NK-92 (cell line): Measurements from ENCODE around the gene PDE7B.
"Not testable (repeated sequence)": the region's sequence is repeated elsewhere in the genome, so short reads cannot be mapped to it uniquely, and the experiment has no call there.

ENCODE experiments used
- DNase-seq: peaks from one replicate; lab custom pipeline; 2025; ENCODE audit not compliant: unreplicated experiment; lab: John Stamatoyannopoulos, UW

The PDE7B gene

DNA sequence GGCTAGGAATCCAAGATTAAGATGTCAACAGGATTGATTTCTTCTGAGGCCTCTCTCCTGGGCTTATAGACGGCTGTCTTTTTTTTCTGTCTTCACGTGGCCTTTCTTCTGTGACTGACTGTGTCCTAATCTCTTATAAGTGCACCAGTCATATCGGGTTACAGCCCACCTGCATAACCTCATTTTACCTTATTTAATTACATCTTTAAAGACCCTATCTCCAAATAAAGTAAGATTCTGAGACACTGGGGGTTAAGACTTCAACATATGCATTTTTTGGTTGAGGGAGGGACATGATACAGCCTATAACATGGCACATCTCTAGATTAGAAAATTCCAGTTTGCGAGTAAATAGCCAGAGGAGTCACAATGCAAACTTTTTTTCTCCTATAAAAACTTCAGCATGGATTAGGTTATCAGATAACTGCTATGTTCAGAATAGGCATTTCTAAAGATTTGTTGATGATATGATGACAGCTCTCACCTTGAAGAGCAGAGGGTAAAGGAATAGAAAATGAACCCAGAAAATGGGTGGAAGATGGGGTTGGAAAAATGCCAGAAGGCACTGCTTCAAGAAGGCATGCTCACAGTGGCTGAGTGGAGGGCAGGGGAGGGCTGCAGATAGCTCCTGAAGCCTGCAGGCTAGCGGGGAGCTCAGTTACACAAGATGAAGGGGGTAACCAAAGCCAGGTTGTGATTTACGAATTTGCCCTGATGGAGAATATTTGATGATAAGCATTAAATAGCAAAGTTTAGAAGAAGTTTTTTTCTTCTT lies 8.7 kb upstream of the PDE7B start:
- DNase-seq = no peak

DNA sequence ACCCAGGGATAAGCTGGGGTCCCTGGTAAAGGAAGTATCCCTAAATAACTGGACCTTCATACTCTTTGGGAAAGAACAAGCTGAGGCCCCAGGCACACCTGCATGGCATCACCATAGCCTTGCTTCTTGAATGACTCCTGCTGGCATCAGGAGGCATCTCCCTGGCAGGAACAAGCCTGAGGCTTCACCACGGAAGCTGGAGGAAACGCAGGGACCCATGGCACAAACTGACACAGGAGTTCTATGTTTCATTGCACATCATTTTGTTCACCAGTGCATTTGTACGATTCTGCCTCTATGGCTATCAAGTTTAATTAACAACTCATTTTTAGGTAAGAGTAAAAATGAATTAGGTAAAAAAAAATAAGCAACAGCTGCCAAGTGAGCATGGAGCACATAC lies 619 bp upstream of the PDE7B start:
- no peak for DNase-seq

DNA sequence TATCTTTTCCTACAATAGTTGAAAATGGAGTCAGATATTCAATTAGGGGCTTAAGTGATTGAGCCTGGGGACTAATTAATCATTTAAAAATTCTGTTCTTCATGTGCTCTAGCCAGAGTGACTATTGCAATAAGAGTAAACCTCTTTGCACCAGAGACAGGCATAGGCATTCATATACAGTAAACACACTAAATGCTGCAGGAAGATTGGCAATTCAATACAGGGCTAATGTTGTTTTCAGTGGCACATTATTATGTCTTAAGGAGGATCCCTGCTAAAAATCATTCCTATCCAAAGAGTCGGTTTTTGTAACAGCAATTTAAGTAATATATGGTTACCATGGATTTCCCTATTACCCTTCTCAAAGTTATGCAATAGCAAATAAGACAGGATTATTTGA lies 1.2 kb downstream of the PDE7B start:
- no peak for DNase-seq

DNA sequence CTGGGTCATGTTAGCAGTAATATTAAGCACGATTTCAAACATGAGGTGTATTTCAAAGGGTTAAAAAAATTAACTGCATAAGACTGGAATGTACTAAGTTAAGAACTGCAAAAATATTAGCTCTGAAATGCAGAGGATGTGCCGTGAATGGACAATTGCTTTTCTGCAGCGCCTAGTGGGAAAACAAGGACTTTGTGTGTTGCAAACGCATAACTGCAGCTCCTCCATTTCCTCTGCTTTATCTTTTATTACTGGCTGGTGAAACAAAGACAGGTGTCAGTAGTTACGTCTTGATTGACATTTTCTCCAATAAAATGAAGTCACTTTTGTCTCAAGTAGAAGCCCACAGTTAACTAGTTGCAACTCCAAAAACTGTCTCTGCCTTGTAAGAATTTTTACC lies 1.7 kb downstream of the PDE7B start:
- DNase-seq = no peak

DNA sequence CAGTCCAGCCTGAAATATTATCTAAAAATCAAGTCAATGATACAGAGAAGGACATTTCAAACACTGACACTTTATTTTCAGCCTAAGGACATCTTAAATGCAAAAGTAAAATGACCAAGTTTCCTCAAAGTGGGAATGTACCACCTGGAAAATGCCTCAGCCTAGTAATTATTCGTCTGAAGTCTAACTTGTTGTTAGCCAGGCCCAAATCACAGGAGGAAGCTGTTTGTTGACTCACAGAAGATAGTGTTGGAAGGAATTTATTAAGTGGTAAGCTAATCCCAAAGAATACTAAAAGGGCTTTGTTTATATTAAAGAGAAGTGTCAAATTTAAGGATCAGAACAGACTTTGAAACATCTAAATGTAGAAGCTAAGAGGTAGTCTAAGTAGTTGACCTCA lies 2.5 kb downstream of the PDE7B start:
- no peak for DNase-seq

DNA sequence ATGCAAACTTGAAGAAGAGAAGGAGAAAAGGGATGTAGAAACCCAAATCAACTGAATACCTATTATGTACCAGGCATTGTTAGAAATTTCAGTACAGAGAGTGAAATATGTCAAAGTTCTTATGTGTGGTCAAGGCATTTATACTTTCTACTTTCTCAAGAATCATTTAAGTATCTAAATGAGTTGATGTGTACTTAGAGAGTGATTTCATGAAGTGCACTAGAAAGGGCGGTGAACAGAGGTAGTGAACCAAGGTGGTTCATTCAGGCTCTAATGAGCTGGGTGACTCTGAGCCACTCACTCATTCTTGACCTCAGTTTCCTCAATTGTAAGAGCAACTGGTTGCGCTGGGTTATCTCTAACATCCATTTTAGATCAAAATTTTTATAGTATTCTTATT lies 3.3 kb downstream of the PDE7B start:
- DNase-seq = no peak

DNA sequence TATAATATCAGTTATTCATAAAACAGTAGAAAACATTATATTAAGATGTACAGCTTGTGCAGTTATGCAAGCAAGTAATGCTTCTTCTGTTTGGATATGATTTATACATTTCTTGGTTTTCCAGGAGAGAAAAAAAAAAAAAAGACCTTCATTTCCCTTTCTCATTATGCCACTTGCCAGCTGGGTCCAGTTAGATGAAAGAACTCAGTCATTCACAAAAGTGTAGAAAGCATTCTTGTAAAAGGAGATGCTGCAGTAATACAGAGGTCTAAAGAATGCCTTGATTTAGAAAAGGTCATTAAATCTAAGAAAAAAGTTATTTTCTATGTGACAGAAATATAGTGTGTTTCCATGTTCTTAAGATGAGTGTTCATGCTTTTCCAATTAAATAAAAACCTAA lies 7.4 kb downstream of the PDE7B start:
- DNase-seq = no peak

DNA sequence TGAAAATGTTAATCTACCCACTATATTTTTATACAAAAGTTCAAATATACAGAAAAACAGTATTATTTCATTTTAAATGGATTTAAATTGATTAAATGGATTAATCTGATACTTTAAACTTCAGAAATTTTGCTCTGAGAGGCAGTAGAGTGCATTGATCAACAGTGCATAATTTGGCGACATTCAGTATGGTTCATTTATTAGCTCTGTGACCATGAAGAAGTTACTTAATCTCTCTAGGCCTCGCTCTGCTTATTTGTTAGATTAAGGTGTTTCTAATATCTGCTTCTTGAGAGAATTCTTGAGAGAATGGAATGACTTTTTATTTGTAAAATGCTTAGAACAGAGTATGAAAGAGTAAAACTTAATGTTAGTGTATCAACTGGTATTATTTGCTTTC lies 8.9 kb downstream of the PDE7B start:
- no peak for DNase-seq

DNA sequence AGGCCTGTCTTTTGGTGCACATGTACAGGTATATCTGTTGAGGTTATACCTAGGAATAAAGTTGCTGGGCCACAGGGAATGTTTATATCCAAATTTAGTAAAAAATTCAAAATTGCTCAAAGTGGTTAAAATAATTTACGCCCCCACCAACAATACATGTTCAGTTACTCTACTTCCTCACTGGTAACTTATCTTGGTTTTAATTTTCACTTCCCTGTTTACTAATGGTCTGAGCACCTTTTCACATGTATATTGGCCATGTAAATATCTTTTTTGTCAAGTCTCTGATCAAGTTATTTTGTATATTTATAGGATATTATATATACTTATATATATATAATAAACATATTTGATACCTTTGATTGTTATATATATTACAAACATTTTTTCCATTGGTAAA lies 9.7 kb downstream of the PDE7B start:
- DNase-seq = no peak

DNA sequence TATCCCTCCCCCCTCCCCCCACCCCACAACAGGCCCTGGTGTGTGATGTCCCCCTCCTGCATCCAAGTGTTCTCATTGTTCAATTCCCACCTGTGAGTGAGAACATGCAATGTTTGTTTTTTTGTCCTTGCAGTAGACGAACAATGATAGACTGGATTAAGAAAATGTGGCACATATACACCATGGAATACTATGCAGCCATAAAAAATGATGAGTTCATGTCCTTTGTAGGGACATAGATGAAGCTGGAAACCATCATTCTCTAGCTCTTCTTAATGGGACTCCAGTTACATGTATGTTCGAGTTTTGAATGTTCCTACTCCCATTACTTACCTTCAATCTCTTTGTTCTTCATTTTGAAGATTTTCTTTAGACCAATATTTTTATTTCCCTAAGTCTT lies 13.4 kb downstream of the PDE7B start:
- not testable (repeated sequence) for DNase-seq

DNA sequence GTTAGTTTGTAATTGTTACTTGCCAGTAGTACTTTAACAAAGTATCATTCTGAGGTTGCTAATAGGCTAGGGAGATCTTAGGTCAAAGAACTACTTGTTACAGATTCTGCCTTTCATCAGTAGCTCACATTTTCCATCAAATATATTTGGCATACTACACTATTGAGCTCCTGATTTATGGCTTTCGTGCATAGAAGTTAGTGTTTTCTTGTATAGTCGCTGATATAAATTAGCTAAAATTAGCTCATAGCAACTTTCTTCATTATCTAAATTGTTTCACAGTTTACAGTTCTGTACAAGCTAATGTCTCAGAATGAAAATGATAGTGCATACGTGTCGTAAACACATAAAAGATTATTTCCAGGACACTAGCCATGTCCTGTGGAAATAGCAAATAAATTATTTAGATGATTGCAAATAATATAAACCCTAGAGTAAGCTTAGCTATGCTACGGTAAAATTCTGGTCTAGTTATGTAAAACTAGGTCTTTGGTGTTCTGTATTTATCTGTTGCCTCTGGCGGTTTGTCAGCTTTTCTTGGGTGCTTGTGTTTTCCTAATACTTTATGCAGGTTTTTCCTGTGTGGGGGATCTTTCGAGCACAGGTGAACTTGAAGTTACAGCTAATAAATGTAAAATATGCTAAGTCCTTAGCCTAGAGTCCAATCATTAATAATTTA lies 15.1 kb downstream of the PDE7B start:
- DNase-seq = no peak

DNA sequence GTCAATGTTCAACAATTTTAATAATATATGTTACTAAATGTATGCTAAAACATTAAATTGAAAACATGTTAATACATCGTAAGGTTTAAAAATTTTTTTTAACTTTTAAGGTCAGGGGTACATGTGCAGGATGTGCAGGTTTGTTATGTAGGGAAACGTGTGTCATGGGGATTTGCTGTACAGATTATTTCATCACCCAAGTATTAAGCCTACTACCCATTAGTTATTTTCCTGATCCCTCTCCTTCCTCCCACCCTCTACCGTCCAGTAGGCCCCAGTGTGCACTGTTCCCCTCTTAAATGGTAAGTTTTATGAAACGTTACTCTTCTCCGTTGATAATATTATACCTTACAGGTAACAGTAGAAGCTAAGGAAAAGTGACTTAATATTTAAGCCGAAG lies 15.8 kb downstream of the PDE7B start:
- no peak for DNase-seq

DNA sequence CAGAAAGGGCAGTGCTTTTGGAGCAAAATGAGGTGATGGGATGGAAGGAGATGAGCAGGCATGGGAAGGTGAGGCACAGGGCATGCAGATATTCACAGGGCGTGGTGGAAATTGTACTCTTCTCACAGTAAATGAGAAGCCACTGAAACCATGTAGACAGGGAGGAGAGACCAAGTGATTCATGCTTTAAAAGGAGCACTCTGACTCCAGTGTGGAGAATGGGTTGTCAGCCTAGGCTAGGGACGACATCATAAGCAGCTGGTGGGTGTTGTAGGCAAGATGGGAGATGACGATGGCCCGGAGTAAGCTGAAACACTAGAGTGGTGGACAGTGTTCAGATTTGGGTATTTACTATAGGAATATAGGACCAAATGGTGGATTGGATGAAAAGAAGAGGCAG lies 18.4 kb downstream of the PDE7B start:
- DNase-seq = no peak

DNA sequence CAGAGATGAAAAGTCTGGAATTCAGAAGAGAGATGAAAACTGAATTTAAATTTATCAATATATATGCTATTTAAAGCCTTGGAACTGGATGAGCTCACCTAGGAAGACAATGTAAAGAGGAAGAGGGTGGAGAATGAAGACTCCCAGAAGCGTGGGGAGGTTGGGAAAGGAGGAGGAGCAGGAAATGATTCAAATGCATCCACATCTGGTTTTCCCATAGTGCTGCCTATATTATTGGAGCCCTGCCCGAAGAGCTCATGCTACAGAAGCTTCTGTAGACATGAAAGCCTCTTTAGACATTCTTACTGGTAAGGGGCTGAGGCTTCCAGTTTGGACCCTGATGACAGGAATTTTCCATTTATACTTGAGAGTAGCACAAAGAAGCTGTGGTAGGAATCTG lies 19.2 kb downstream of the PDE7B start:
- no peak for DNase-seq

DNA sequence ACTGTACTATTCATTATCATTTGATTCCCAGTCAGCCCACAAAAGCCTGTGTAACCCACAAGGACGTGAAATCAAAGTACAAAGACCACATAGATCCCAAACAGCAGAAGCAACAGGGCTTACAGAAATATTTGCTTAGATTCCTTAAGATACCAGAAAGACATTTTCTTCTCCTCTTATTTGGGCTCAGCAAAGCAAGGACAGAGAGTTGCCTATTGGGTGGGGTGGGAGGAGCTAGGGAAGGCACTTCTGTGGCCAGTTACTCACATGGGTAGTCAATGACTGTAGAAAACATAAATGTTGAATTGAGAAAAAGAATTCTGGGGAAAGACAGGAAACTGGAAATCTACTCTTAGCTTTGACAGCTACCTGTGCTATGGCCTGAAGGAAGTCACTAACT lies 19.8 kb downstream of the PDE7B start:
- DNase-seq = no peak

DNA sequence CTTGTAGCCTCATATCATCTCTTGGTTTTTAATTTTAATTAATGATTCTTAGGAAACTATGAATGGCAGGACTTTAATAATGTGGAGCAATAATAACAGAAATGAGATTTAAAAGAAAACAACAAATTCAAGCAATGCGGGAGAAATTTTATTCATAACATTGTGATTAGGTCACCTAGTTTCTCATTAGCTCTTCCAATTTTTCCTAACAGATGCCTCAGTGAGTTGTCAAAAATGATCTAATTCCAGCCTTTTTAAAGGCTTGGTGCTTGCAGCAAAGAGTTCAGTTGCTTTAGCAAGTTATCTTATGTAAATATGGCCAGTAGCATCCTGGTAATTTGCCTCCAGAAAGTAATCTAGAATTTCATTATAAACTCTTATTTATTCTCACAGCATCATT lies 20.4 kb downstream of the PDE7B start:
- no peak for DNase-seq

DNA sequence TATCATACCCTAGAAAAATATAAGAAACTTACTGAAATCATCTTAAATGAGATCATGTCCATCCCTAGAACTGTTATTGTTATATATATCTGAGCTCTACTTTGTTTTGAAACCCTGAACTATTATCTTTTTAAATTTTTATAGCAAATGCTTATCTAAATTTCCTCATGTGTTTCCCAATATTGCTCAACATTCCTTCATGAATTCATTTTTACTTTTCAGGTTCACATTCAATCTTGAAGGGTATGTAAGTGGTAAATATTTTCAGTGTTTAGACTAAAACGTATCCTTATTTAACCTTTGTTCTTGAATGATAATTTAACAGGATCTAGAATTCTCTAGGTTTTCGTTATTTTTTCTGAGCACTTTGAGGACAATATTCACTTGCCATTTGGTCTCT lies 23.9 kb downstream of the PDE7B start:
- DNase-seq = no peak

DNA sequence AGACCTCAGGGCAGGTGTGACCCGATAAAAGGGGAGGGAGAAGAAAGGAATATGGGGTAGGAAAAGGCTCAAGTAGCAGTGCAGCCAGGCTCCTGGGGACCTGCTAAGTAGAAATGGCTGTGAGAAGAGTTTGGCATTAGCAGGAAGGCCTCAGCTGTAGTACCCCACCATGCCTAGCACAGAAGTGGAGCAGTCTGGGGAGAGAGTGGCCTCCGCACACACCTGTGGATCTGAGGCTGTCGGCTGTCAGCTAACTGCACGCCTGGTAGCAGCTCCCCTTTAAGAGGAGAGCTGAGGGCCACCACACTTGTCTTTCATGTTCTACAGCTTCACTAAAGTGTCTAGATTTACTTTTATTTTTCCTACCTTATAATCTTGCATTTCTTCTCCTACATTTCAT lies 24.6 kb downstream of the PDE7B start:
- no peak for DNase-seq

DNA sequence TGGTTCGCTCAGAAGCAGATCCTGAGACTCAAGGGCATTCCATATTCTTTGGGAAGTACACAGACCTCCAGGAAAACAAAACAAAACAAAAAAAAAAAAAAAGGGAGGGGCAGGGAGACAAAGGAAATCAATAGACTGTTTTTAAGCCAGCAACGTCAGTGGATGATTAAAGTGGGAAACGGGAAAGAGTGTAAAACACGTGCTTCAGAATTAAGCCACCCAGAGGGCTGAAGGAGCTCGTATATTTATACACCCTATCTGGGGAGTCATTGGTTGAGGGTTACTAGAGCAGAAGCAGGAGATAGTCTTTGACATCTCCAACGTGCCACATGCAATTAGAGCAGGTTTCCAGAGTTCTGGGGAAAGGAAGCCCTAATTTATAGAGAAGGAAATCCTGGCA lies 26.2 kb downstream of the PDE7B start:
- no peak for DNase-seq

DNA sequence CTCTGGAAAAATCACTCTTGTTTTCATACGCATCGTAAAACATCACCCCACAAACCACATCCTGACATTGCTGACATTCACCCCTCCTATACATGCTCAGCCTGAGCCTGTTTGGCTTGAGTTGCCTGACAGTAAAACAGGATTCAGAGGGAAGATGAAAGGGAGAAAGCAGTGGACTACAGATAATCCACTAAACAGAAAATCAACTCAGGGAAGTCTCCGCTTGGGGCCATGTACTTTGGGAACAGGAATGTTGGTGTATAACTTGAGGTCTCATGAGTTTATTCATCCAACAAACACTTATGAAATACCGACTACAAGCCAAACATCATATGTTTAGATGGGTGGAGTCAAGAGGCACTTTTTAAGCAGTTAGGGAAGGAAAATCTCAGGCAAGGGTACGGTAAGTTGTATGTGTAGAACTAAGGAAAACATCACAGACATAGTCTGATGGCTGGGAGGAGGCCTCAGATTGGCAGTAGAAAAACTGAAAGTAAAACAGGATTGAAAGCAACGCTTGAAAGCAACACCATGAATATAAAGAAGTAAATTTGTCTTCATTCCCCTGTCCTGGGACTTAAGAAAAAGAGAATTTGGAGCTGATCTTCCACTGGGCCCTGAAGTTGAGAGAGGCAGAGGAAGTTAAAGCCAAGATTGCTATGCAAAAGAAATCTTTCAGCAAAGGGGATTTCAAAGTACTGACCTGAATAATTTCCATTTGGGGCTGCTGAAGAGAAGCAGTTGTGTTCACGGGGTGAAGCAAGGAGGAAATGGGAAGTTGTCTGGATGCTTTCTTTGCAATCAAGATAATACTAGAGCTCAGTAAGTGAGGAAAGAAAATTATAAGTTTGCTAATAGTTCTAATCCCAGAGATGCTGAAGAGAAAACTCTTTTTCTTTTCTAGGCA lies 28.8 kb downstream of the PDE7B start:
- DNase-seq = no peak

DNA sequence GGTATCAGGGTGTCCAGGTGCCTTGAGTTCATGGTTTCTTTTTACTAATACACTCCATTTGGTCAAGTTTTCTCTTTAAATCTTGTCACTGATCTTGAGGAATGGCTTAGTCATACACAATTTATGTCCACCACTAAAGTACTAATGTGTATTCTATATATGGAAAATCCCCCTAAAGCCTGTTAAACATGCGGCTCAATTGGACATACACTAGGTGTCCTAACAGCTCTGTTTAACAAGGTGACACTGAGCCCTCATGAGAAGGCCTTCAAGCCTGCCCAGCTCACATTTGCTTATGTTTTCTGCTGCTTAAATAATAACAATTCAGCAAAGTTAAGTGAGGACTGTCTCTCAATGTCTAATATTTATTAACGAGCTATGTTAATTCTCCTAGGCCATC lies 31.5 kb downstream of the PDE7B start:
- DNase-seq = no peak

DNA sequence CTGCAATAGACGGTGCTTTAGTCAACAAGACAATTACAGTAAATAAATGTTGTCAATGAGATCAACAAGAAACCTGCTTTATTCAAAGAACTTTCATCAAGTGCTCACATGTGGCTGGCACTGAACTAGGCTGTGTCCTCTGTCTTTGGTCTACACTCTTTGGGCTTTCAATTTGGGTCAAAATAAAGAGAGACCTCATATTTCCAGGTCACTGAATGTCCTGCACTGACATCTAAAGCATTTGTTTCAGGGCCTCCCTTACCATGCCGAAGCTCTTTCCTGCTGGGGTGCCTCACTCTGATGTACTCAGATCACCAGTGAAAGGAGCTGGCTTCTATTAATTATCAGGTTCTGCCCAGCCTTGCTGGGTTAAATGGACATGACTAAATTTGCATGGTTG lies 32.0 kb downstream of the PDE7B start:
- DNase-seq = no peak
